Memory B cell (primary cell): ENCODE measurements around the gene WDR72.

Source experiments
- ATAC-seq: fragments of 150-1000 bp; cut with Tn5 transposase; 2 replicates; pipeline ENCODE4 v1.10.0; 2021; ENCODE audit warnings: low read depth, mild to moderate bottlenecking, moderate library complexity
- DNase-seq, 2 donors: peaks; one replicate each; pipeline ENCODE4 v3.0.0; 2022; ENCODE audit warnings: low spot score in 2 of 2
- H3K27ac Mint-ChIP-seq: one replicate; pipeline ENCODE4 v1.8.0; 2022; ENCODE audit warnings: mild to moderate bottlenecking, moderate library complexity, mixed read lengths
- H3K27me3 Mint-ChIP-seq: one replicate; pipeline ENCODE4 v1.8.0; 2022; ENCODE audit warnings: mixed read lengths
- H3K36me3 Mint-ChIP-seq: one replicate; pipeline ENCODE4 v1.8.0; 2022; ENCODE audit warnings: mild to moderate bottlenecking, mixed read lengths
- H3K4me1 Mint-ChIP-seq: one replicate; pipeline ENCODE4 v1.8.0; 2022; ENCODE audit warnings: mixed read lengths
- H3K4me3 Mint-ChIP-seq: one replicate; pipeline ENCODE4 v1.8.0; 2022; ENCODE audit warnings: mild to moderate bottlenecking, moderate library complexity, mixed read lengths
- H3K9me3 Mint-ChIP-seq: one replicate; pipeline ENCODE4 v1.8.0; 2022; ENCODE audit warnings: mixed read lengths

The WDR72 gene

GRCh38 chr15:53513431-53513830 lies 246.0 kb downstream of the WDR72 start:
- Mint-ChIP-seq H3K4me3 (no peak overlapping the region), H3K27me3 (no peaks in the 10 kb centered on the region), H3K4me1 (no peaks in the 10 kb centered on the region), H3K27ac (no peak overlapping the region), H3K36me3 (no peaks in the 10 kb centered on the region), H3K9me3 (no peaks in the 10 kb centered on the region)
- DNase-seq (no peak), ATAC-seq (no peak)

GRCh38 chr15:53512029-53512428 lies 247.4 kb downstream of the WDR72 start:
- DNase-seq (no peak), ATAC-seq (no peak)
- Mint-ChIP-seq H3K9me3 (no peaks in the 10 kb centered on the region), H3K4me3 (no peak overlapping the region), H3K4me1 (no peaks in the 10 kb centered on the region), H3K27ac (no peak overlapping the region), H3K27me3 (no peaks in the 10 kb centered on the region), H3K36me3 (no peaks in the 10 kb centered on the region)

GRCh38 chr15:53511175-53511574 lies 248.3 kb downstream of the WDR72 start:
- H3K27ac Mint-ChIP-seq, result no peak overlapping the region
- DNase-seq, result no peak
- H3K4me3 Mint-ChIP-seq, result no peak overlapping the region
- H3K9me3 Mint-ChIP-seq, result no peaks in the 10 kb centered on the region
- H3K36me3 Mint-ChIP-seq, result no peaks in the 10 kb centered on the region
- H3K4me1 Mint-ChIP-seq, result no peaks in the 10 kb centered on the region
- ATAC-seq, result no peak
- no peaks in the 10 kb centered on the region for H3K27me3 Mint-ChIP-seq

- DNase-seq (no peak), ATAC-seq (no peak)
- Mint-ChIP-seq H3K36me3 (no peaks in the 10 kb centered on the region), H3K27ac (no peak overlapping the region), H3K27me3 (peaks cover 1% of the 10 kb centered on the region), H3K4me3 (no peak overlapping the region), H3K4me1 (no peaks in the 10 kb centered on the region), H3K9me3 (peaks cover 2% of the 10 kb centered on the region)
Observed at GRCh38 chr15:53506370-53506769, 253.1 kb downstream of the WDR72 start.

GRCh38 chr15:53498996-53499395 lies 260.5 kb downstream of the WDR72 start:
- Mint-ChIP-seq H3K4me1 (no peaks in the 10 kb centered on the region), H3K9me3 (no peaks in the 10 kb centered on the region), H3K36me3 (no peaks in the 10 kb centered on the region), H3K27ac (no peak overlapping the region), H3K27me3 (no peaks in the 10 kb centered on the region), H3K4me3 (no peak overlapping the region)
- DNase-seq (no peak), ATAC-seq (no peak)

GRCh38 chr15:53490341-53490740 lies 269.1 kb downstream of the WDR72 start:
- H3K9me3 Mint-ChIP-seq, result peaks cover 1% of the 10 kb centered on the region
- no peak overlapping the region for H3K27ac Mint-ChIP-seq
- no peak for ATAC-seq
- H3K4me3 Mint-ChIP-seq, result no peak overlapping the region
- no peaks in the 10 kb centered on the region for H3K27me3 Mint-ChIP-seq
- H3K4me1 Mint-ChIP-seq, result no peaks in the 10 kb centered on the region
- H3K36me3 Mint-ChIP-seq, result no peaks in the 10 kb centered on the region
- DNase-seq, result no peak

GRCh38 chr15:53482055-53482454 lies 277.4 kb downstream of the WDR72 start:
- H3K4me3 Mint-ChIP-seq, result no peak overlapping the region
- H3K4me1 Mint-ChIP-seq, result no peaks in the 10 kb centered on the region
- H3K27ac Mint-ChIP-seq, result no peak overlapping the region
- no peaks in the 10 kb centered on the region for H3K36me3 Mint-ChIP-seq
- ATAC-seq (no peak), DNase-seq (no peak)
- H3K9me3 Mint-ChIP-seq, result peaks cover 1% of the 10 kb centered on the region
- H3K27me3 Mint-ChIP-seq, result peaks cover 1% of the 10 kb centered on the region

GRCh38 chr15:53477981-53478766 lies 281.3 kb downstream of the WDR72 start:
- Mint-ChIP-seq H3K4me1 (no peaks in the 10 kb centered on the region), H3K9me3 (no peaks in the 10 kb centered on the region), H3K27me3 (no peaks in the 10 kb centered on the region), H3K27ac (no peak overlapping the region), H3K4me3 (no peak overlapping the region), H3K36me3 (no peaks in the 10 kb centered on the region)
- no peak for ATAC-seq
- DNase-seq, result no peak

- DNase-seq, result no peak
- ATAC-seq, result no peak
- H3K9me3 Mint-ChIP-seq, result peaks cover 4% of the 10 kb centered on the region
- H3K4me3 Mint-ChIP-seq, result no peak overlapping the region
- no peaks in the 10 kb centered on the region for H3K4me1 Mint-ChIP-seq
- no peak overlapping the region for H3K27ac Mint-ChIP-seq
- H3K27me3 Mint-ChIP-seq, result no peaks in the 10 kb centered on the region
- no peaks in the 10 kb centered on the region for H3K36me3 Mint-ChIP-seq
Observed at GRCh38 chr15:53473886-53474285, 285.6 kb downstream of the WDR72 start.

- DNase-seq (no peak), ATAC-seq (no peak)
- peaks cover 5% of the 10 kb centered on the region for H3K9me3 Mint-ChIP-seq
- H3K27ac Mint-ChIP-seq, result no peak overlapping the region
- H3K27me3 Mint-ChIP-seq, result no peaks in the 10 kb centered on the region
- no peaks in the 10 kb centered on the region for H3K4me1 Mint-ChIP-seq
- H3K36me3 Mint-ChIP-seq, result no peaks in the 10 kb centered on the region
- no peak overlapping the region for H3K4me3 Mint-ChIP-seq
Observed at GRCh38 chr15:53473435-53473834, 286.0 kb downstream of the WDR72 start.

- no peaks in the 10 kb centered on the region for H3K36me3 Mint-ChIP-seq
- no peak overlapping the region for H3K27ac Mint-ChIP-seq
- no peaks in the 10 kb centered on the region for H3K27me3 Mint-ChIP-seq
- peaks cover 6% of the 10 kb centered on the region for H3K9me3 Mint-ChIP-seq
- DNase-seq (no peak), ATAC-seq (no peak)
- H3K4me1 Mint-ChIP-seq, result no peaks in the 10 kb centered on the region
- no peak overlapping the region for H3K4me3 Mint-ChIP-seq
Observed at GRCh38 chr15:53472883-53473282, 286.6 kb downstream of the WDR72 start.

- H3K4me1 Mint-ChIP-seq, result no peaks in the 10 kb centered on the region
- peaks cover 6% of the 10 kb centered on the region for H3K9me3 Mint-ChIP-seq
Observed at GRCh38 chr15:53472210-53472609, 287.3 kb downstream of the WDR72 start.

GRCh38 chr15:53470743-53471142 lies 288.7 kb downstream of the WDR72 start:
- Mint-ChIP-seq H3K9me3 (peaks cover 6% of the 10 kb centered on the region), H3K27me3 (no peaks in the 10 kb centered on the region), H3K27ac (no peak overlapping the region), H3K4me1 (no peaks in the 10 kb centered on the region), H3K4me3 (no peak overlapping the region), H3K36me3 (no peaks in the 10 kb centered on the region)
- no peak for ATAC-seq
- DNase-seq, result no peak

More at GRCh38 chr15:53472210-53472609, 287.3 kb downstream of the WDR72 start:
- no peak overlapping the region for H3K27ac Mint-ChIP-seq
- DNase-seq (no peak), ATAC-seq (no peak)
- H3K36me3 Mint-ChIP-seq, result no peaks in the 10 kb centered on the region
- H3K27me3 Mint-ChIP-seq, result no peaks in the 10 kb centered on the region
- no peak overlapping the region for H3K4me3 Mint-ChIP-seq

GRCh38 chr15:53469422-53469821 lies 290.0 kb downstream of the WDR72 start:
- Mint-ChIP-seq H3K9me3 (peaks cover 6% of the 10 kb centered on the region), H3K27me3 (no peaks in the 10 kb centered on the region)

More at GRCh38 chr15:53469422-53469821, 290.0 kb downstream of the WDR72 start:
- H3K27ac Mint-ChIP-seq, result no peak overlapping the region
- no peak overlapping the region for H3K4me3 Mint-ChIP-seq
- DNase-seq (no peak), ATAC-seq (no peak)
- H3K36me3 Mint-ChIP-seq, result no peaks in the 10 kb centered on the region
- H3K4me1 Mint-ChIP-seq, result no peaks in the 10 kb centered on the region
